Measurements from ENCODE around the gene CEP72. TPM values are rescaled to one million over a fixed set of nuclear protein-coding genes. Genes with fewer than 3 reads are reported as not detected.
A peak's percentile ranks its signal among the peaks of the same experiment; 100 is the strongest.

The CEP72 gene
- total RNA-seq, 2 donors from 2014 or later = 3.8 to 21.0 TPM

DNA sequence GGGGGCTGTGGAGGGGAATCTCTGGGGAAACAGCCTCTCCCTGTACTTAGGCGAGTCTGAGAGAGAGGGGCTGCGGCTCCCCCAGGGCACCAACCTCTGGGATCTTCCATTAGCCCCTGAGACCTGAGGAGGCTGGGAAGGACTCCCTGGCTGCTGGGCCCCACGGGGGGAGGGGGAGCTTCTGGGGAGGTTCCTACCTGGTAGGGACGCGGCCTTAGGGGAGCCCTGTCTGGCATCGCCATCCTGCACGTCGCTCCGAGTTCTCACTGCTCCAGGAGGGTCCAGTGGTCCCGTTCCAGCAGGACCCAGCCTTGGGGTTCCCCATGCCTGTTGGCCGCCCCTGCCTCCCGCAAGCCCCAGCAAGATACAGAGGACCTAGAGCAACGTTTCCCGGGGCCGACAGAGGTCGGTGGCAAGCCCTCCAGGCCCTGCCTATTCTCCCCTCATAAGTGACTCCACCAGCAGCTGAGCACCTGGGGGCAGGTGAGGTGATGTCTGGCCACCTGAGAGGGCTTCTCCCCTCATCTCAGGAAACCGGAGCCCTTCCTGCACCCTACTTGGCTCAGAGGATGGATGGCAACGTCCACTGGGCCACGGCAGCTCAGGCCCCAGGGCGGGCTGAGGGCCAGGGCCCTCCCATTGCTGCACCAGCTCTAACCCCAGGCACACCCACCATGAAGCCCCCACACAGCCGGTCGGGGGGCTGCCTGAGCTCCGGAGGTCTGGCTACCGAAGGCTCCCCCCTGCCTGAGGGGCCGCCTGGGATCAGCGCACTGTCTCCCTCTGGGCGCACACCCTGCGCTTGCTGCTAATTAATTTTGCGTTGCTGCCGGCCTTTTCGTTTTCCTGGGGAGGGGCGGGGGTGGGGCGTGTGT is 58.5 kb downstream of the CEP72 start:
- H3K36me3 ChIP-seq = no peaks in the 10 kb centered on the region
- no peak for TF ChIP-seq CTCF (IDR thresholded peaks at IDR 0.05)
- no peak overlapping the region for H3K9ac ChIP-seq (ENCODE audit: low read depth in 2 of 2, low read length in 2 of 2)
- intact Hi-C loops (cut with DNase I) = loop anchor here (2.0 kb wide), 1 partner anchor 234 kb away; no protein-coding TSS in a partner anchor
- H3K27ac ChIP-seq = no peak overlapping the region
- H3K27me3 ChIP-seq = no peaks in the 10 kb centered on the region
- DNase-seq = no peak
- H3K4me1 ChIP-seq = peaks cover 21% of the 10 kb centered on the region
- no peak overlapping the region for H3K4me3 ChIP-seq
- no peaks in the 10 kb centered on the region for H3K9me3 ChIP-seq

DNA sequence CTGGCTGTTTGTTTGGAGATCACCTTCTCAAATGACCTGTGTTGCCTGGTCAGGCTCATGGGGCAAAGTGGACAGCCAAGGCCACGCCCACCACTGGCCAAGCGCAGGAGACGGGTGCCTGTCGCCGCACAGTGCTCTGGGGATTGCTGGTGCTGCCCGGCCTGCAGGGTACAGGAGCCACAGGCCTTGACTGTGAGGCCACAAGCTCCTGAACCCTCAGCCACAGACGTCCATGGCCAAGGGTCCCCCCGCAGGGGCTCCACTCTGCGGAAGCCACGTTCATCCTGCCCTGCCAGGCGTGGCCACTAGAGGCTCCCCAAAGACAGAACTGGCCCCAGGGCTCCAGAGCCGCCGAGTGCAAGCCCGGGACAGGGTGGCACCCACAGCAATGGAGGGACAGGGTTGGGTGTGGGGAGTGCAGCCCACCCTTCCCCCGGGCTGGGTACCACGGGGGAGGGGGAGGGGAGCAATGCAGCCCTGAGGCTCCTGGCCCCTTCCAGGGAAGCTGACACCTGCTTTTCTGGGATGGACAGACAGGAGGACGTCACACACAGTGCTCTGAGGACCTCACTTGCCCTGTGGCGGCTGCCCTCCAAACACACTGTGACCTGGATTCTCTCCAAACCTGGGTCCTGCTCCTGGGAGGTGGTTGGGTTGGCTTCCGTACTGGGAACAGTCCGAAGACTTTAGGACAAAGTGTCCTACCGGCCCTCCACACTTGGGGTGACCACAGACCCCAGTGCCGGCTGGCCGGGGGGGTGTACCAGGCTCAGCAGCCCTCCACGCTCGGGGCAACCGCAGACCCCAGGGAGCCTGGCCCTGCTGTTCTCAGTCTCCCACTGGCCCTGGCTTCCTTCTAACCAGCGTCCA is 59.6 kb downstream of the CEP72 start:
- Histone ChIP-seq H3K9ac (ENCODE audit: low read depth in 2 of 2, low read length in 2 of 2) (peak overlapping the region; percentile 62 to 66), H3K27me3 (no peaks in the 10 kb centered on the region), H3K4me3 (peak overlapping the region; percentile 11), H3K36me3 (no peaks in the 10 kb centered on the region), H3K4me1 (peaks cover 21% of the 10 kb centered on the region), H3K9me3 (no peaks in the 10 kb centered on the region), H3K27ac (no peak overlapping the region)
- intact Hi-C loops (cut with DNase I) = loop anchor here (2.0 kb wide), 1 partner anchor 233 kb away; no protein-coding TSS in a partner anchor
- TF ChIP-seq CTCF (IDR thresholded peaks at IDR 0.05) = peak; percentile 94
- peak; percentile 78 for DNase-seq

DNA sequence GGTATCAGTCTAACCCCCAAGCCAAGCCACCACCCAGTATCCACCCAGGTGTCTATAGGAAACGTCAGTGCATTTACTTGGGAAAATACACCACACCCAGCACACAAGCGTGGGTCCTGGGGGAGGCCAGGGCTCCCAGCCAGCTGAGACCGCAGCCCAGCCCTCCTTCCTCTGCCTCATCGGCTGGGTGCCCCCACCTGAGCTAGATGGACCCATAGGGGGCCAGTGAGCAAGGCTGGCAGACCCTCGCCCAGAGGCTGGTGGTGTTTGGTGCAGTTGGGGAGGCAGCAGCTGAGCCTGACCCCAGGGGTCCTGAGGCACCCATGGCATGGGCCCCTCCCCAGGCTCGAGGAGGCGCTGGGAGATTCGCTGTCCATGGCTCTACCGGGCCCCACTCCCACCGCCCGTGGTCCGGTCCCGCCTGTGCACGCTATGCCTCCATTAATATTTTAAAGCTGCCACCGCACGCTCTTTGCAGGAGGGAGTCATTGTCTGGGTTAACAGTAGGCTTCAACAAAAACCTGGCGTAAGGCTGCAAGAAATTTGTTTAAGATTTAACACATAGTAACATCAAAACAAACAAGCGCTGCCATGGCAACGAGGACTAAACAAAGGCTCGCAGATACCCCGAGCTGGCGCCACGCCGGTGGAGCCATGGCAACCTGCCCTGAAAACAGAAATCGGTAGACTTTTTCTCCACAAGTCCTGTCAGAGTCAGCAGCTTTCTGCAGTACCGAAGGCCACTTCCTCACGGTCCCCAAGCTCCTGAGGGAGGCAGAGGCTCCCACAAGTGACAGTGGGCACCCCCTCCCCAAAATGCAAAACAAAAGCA is 60.4 kb downstream of the CEP72 start:
- Histone ChIP-seq H3K4me1 (peaks cover 21% of the 10 kb centered on the region), H3K4me3 (no peak overlapping the region), H3K27ac (no peak overlapping the region), H3K27me3 (no peaks in the 10 kb centered on the region), H3K9me3 (no peaks in the 10 kb centered on the region), H3K9ac (ENCODE audit: low read depth in 2 of 2, low read length in 2 of 2) (peak overlapping the region; percentile 43 to 66), H3K36me3 (no peaks in the 10 kb centered on the region)
- intact Hi-C loops (cut with DNase I) = no loop called here
- no peak for TF ChIP-seq CTCF (IDR thresholded peaks at IDR 0.05)
- peak; percentile 69 for DNase-seq

DNA sequence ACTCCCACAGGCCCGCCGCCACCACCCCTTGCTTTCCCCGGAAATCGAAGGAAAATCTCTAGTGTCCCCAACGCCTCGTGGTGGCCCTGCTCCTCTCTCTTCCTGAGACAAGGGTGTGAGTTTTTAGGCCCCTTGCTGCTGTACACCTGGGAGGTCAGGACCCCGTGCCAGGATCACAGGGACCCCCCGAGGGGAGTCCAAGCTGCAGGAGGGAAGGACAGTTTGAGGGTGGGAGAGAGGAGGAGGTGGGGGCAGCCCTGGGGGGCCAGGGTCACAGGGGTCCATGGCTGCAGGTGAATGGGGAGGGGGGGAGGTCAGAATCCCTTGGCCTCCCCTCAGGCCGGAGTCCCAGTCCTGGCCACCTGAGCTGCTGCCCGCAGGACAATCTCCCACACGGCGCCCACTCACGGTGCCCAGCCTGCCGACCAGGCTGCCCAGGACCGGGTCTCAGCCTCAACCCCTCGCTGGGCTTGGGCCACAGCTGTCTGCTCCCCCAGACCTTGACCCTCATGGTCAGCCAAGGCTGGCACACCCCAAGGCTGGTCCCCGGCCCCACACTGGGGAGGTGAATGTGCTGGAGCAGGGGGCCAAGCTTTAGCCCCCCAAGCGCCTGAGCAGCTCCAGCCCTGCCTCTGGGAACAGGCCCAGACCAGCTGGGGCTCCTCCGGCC is 61.2 kb downstream of the CEP72 start:
- Histone ChIP-seq H3K36me3 (no peaks in the 10 kb centered on the region), H3K9me3 (no peaks in the 10 kb centered on the region), H3K27me3 (no peaks in the 10 kb centered on the region), H3K27ac (no peak overlapping the region), H3K4me1 (peaks cover 21% of the 10 kb centered on the region), H3K4me3 (no peak overlapping the region), H3K9ac (ENCODE audit: low read depth in 2 of 2, low read length in 2 of 2) (peak overlapping the region; percentile 43 to 66)
- no peak for DNase-seq
- TF ChIP-seq CTCF (IDR thresholded peaks at IDR 0.05) = no peak
- intact Hi-C loops (cut with DNase I) = no loop called here
